Measurements from ENCODE around the gene ADPGK. TPM values are rescaled to one million over a fixed set of nuclear protein-coding genes. Genes with fewer than 3 reads are reported as not detected.

Gene ADPGK
- total and polyA plus RNA-seq, 8 donors: 11.9 to 338 (median 69.7) TPM

GRCh38 chr15:72825829-72826228, 42.3 kb upstream of the ADPGK start:
- Histone ChIP-seq H3K27ac (no peak overlapping the region), H3K27me3 (peaks cover 0 to 5% (median 0%) of the 10 kb centered on the region in 3 donors), H3K36me3 (no peaks in the 10 kb centered on the region), H3K4me1 (no peaks in the 10 kb centered on the region), H3K9me3 (no peaks in the 10 kb centered on the region), H3K4me3 (no peak overlapping the region)
- DNase-seq: no peak
- intact Hi-C loops (cut with DNase I; ENCODE audit: low total_unique reads): no loop called here
- 45 to 59% (median 58%) methylated on average over 2 to 4 of the region's 4 CpGs for WGBS, 5 donors
- TF ChIP-seq CTCF (IDR thresholded peaks at IDR 0.05): no peak
- no peak for TF ChIP-seq POLR2AphosphoS5 (IDR thresholded peaks at IDR 0.05)
- no peak for TF ChIP-seq EP300 (IDR thresholded peaks at IDR 0.05)
- TF ChIP-seq POLR2A (IDR thresholded peaks at IDR 0.05): no peak

GRCh38 chr15:72824781-72825180, 41.2 kb upstream of the ADPGK start:
- H3K4me3 ChIP-seq: no peak overlapping the region
- TF ChIP-seq POLR2A (IDR thresholded peaks at IDR 0.05): no peak
- no peak for TF ChIP-seq POLR2AphosphoS5 (IDR thresholded peaks at IDR 0.05)
- no peak for TF ChIP-seq CTCF (IDR thresholded peaks at IDR 0.05)
- no peak for TF ChIP-seq EP300 (IDR thresholded peaks at IDR 0.05)
- no peaks in the 10 kb centered on the region for H3K36me3 ChIP-seq
- no peaks in the 10 kb centered on the region for H3K9me3 ChIP-seq
- WGBS, 5 donors: 81 to 88% (median 84%) methylated on average over 6 to 7 of the region's 7 CpGs
- no peak for DNase-seq
- intact Hi-C loops (cut with DNase I; ENCODE audit: low total_unique reads): no loop called here
- no peaks in the 10 kb centered on the region for H3K4me1 ChIP-seq
- H3K27ac ChIP-seq: no peak overlapping the region
- H3K27me3 ChIP-seq: peaks cover 0 to 5% (median 0%) of the 10 kb centered on the region in 3 donors

GRCh38 chr15:72824112-72824511, 40.6 kb upstream of the ADPGK start:
- no peak for DNase-seq
- Histone ChIP-seq H3K9me3 (no peaks in the 10 kb centered on the region), H3K27ac (no peak overlapping the region), H3K36me3 (no peaks in the 10 kb centered on the region), H3K27me3 (peaks cover 0 to 5% (median 0%) of the 10 kb centered on the region in 3 donors), H3K4me3 (no peak overlapping the region), H3K4me1 (no peaks in the 10 kb centered on the region)
- TF ChIP-seq POLR2A (IDR thresholded peaks at IDR 0.05) (no peak), CTCF (IDR thresholded peaks at IDR 0.05) (no peak), POLR2AphosphoS5 (IDR thresholded peaks at IDR 0.05) (no peak), EP300 (IDR thresholded peaks at IDR 0.05) (no peak)
- 71 to 82% (median 76%) methylated on average over 14 of the region's 14 CpGs for WGBS, 5 donors
- intact Hi-C loops (cut with DNase I; ENCODE audit: low total_unique reads): no loop called here

- H3K27me3 ChIP-seq: peaks cover 0 to 5% (median 0%) of the 10 kb centered on the region in 3 donors
- no peak overlapping the region for H3K4me3 ChIP-seq
- no peak for TF ChIP-seq POLR2A (IDR thresholded peaks at IDR 0.05)
- TF ChIP-seq POLR2AphosphoS5 (IDR thresholded peaks at IDR 0.05): no peak
- no peak for TF ChIP-seq EP300 (IDR thresholded peaks at IDR 0.05)
- no peak for TF ChIP-seq CTCF (IDR thresholded peaks at IDR 0.05)
- DNase-seq: no peak
- H3K9me3 ChIP-seq: no peaks in the 10 kb centered on the region
- H3K27ac ChIP-seq: no peak overlapping the region
- H3K4me1 ChIP-seq: no peaks in the 10 kb centered on the region
- 70 to 78% (median 73%) methylated on average over 4 of the region's 4 CpGs for WGBS, 5 donors
- no peaks in the 10 kb centered on the region for H3K36me3 ChIP-seq
- intact Hi-C loops (cut with DNase I; ENCODE audit: low total_unique reads): no loop called here
These were observed 36.7 kb upstream of the ADPGK start for GRCh38 chr15:72820278-72820677.
